A549 treated with ZK216348 at 1 μM for 4 hours (cell line): ENCODE results near the gene MAP2. TPM values are rescaled to one million over a fixed set of nuclear protein-coding genes. Genes with fewer than 3 reads are reported as not detected.

Source experiments
- total RNA-seq: library from RNA; stranded (reverse); fragments of 200-300 nt; extraction: Qiagen RNA extraction; gene quantifications from 5 replicates; pipeline ENCODE4 v1.2.3, GENCODE V29; 2022; ENCODE audit warnings: low read depth

The MAP2 gene
- 0.74 to 1.5 TPM (median 1.3 TPM) in 5 replicates for total RNA-seq

DNA sequence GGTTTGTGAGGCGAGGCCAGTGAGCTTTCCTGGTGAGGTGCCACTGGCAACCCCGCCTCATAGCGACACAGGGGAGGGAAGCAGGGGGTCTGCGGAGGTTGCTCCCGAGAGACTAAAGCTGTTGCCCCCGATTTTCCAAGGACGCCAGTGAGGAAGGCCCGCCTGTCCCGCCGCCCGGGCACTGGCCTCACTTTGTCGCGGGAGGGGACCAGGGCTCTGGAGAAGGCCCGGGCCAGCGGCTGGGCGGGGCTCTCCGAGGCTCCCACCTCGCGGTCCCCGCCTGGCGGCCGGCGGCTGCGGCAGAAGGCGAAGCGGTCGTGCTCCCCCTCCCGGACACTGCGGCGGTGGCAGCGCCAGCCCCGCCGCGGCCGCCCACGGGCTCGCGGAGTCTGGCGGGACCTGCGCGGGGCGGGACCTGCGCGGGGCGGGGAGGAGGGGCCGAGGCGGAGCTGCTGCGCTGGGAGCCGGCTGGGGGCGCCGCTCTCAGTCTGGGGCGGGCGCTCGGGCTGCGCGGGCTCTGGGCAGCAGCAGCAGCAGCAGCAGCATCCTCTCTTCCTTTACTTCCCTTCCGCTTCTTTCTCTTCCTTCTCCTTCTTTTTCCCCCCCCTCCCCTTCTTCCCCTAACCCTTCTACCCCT lies at the start of gene MAP2:
MAP2 (plus strand) TSS at position 486 of the 637 bp plus-strand sequence. CDS start 229,124 bp downstream, outside the sequence.

DNA sequence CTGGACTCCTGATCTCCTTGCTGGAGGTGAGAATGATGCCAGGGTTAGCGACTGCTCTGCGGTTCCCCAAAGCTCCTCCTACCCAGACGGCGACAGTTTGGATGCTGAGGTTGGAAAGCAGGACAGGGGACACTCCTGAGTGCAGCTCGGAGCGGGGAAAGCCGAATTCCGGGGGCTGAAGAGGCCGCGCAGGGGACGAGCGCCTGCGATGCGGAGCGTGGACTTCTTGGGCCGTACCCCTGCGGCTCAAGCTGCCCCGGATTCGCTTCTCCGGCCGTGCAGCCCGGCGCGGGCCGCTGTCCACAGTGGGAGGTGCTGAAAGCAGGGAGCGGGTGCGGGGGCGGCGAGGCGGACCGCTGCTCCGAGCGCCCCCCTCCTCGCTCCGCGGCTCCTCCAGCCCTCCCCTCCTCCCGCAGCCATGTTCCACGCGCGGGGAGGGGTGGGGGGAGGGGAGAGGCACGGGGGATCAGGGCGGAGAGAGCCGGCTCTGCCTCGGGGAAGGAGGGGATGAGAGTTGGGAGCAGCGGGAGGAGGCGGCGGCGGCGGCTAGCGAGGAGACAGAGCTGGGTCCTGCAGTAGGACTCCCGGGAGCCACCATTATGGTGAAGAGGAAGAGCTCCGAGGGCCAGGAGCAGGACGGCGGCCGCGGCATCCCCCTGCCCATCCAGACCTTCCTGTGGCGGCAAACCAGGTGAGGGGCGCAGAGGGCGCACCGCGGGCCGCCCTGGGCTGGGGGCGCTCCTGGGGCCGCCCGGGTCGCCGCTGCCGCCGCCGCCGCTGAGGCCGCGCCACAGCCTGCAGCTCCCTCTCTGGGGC lies 347.8 kb downstream of the MAP2 start, which contains the start of gene UNC80:
UNC80 (plus strand) TSS at position 359 of the 816 bp plus-strand sequence; CDS start at position 600, 241 bp downstream.

